ENCODE measurements around the gene UBR7.

- no peak for TF ChIP-seq CTCF (IDR thresholded peaks at IDR 0.05; ENCODE audit: low read length)
- TF ChIP-seq EZH2 (IDR thresholded peaks at IDR 0.05; ENCODE audit: borderline replicate concordance, low read length): no peak
Measured at GRCh38 chr14:93267149-93267711, 60.2 kb downstream of the UBR7 start.

Data from OCI-LY1 (cell line).